Choroid plexus epithelial cell (primary cell): Measurements from ENCODE around the gene HIBADH.

Experiments
- DNase-seq: peaks from one replicate; pipeline ENCODE4 v3.0.0-alpha.2; 2010; ENCODE audit warnings: low read depth
- H3K4me3 ChIP-seq: 2 replicates; pipeline ENCODE4 v1.5.1; 2011; ENCODE audit warnings: low read depth, mild to moderate bottlenecking, control low read depth, low read length, moderate library complexity
- TF ChIP-seq, protein P1 (sequence below): conservative IDR thresholded peaks from 2 replicates; pipeline ENCODE4 v1.5.1; 2011; ENCODE audit warnings: low read depth, mild to moderate bottlenecking, control low read depth, inconsistent platforms, low read length, moderate library complexity

Gene HIBADH

DNA sequence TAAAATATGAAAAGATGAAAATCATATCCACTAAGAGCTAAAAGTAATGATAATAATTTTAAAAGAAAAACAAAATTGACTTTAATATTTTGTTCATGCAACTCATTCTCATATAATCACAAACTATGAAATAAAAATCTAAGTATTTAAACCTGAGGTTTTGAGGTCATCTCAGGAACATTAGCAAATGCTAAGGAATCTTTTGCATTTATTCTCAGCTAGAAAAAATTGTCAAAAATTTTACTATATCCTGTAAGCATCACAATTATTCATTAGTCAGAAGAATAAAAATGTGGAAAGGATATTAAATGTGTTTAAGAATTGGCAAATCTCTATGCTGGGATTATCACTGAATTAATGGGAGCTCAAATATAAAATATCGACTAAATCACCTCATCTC lies 40.5 kb upstream of the HIBADH start:
- DNase-seq = no peak
- H3K4me3 ChIP-seq = no peak overlapping the region
- TF ChIP-seq, protein P1, sequence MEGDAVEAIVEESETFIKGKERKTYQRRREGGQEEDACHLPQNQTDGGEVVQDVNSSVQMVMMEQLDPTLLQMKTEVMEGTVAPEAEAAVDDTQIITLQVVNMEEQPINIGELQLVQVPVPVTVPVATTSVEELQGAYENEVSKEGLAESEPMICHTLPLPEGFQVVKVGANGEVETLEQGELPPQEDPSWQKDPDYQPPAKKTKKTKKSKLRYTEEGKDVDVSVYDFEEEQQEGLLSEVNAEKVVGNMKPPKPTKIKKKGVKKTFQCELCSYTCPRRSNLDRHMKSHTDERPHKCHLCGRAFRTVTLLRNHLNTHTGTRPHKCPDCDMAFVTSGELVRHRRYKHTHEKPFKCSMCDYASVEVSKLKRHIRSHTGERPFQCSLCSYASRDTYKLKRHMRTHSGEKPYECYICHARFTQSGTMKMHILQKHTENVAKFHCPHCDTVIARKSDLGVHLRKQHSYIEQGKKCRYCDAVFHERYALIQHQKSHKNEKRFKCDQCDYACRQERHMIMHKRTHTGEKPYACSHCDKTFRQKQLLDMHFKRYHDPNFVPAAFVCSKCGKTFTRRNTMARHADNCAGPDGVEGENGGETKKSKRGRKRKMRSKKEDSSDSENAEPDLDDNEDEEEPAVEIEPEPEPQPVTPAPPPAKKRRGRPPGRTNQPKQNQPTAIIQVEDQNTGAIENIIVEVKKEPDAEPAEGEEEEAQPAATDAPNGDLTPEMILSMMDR = no peak

DNA sequence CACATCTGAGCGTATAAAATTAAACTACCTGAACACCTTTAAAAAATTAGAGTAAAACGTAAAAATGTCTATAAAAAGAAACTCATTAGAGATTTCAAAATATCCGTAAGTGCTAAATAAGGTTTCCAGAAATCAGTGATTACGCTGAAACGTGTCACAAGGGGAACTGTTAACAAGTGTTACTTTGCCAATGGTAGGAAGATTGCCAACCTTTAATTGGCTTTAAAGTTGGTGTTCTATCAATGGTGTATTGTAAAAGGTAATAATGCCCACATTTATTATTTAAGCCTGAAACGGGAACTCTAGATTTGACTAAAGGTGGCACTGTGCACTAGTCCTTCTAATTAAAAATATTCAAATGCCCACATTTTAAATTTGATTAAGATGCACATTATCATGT lies 37.8 kb upstream of the HIBADH start:
- H3K4me3 ChIP-seq = no peak overlapping the region
- no peak for DNase-seq
- TF ChIP-seq, protein P1 = no peak

DNA sequence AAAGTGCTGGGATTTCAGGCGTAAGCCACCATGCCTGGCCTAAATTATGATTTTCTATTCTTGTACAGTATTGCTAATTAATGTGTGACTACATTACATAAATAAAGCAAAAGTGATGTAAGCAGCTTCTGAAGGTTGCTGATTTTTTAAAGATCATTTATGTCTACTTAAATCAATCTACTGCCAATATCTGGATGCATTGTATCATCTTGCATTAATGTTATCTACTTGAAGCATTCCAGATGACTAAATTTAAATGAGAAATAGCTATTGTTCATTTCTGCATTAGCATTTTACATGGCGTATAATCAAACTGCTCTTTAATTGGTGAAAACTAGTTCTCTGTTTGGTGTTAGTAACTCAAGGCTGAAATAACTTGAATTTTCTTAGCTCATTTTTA lies 37.1 kb upstream of the HIBADH start:
- TF ChIP-seq, protein P1 = no peak
- H3K4me3 ChIP-seq = no peak overlapping the region
- no peak for DNase-seq

DNA sequence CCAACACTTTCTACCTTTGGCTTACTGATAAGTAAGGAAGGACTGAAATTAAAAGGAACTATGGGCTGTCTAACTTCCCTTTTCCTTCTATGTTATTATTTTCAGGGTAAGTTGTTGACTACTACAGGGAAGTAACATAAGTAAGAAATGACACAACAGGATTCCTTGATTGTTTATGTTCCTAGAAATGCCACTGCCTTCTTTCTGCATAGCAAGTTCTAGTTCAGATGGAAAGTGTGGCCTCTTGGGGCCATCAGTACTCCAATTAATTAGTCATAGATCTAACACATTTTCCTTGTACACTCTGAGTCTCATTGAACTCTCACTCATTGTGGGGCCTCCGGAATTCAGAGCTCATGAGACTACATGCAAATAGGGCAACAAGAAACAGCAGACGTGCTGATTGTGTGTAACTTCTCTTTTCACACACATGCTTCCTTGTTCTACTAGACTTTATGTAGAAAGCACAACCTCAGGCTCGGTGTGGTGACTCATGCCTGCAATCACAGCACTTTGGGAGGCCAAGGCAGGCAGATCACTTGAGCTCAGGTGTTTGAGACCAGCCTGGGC lies 35.3 kb upstream of the HIBADH start:
- DNase-seq = peak; percentile 44
- no peak overlapping the region for H3K4me3 ChIP-seq
- TF ChIP-seq, protein P1 = no peak

DNA sequence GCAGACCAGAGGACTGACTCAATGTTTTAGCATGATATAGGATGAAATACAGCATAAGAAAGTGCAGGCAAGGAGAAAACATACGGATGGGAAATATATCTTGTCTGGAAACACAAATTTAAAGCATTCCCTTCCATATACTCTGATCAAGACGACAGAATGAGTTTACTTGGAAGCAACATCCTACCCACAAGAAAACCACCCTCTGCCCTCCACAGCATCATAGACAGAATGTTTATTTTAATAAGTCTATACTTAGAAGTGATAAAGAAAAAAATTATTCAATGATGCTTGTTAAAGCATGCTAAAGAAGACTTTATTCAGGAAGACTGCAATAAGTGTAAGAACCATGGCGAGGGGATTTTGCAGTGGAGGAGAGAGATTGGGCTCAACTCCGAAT lies 32.4 kb upstream of the HIBADH start:
- DNase-seq = no peak
- TF ChIP-seq, protein P1 = no peak
- H3K4me3 ChIP-seq = no peak overlapping the region

DNA sequence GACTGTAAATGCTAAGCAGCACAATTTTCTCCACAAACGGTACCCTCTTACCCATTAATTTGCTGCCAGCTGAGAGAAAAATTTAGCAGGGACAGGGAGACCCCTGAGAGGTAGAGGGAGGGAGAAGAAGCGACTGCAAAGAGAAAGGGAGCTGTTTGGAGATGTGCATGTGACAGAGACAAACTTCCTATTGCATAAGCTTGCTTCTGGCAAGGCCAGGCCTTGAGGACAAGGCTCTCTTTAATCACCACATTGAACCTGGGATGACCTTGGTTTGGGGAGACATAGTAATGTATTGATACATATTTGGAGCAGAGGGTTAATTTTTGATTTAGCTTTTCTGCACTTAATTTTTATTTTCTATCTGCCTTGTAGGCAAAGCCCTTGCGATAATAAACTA lies 31.1 kb upstream of the HIBADH start:
- DNase-seq = peak; percentile 45
- H3K4me3 ChIP-seq = no peak overlapping the region
- TF ChIP-seq, protein P1 = no peak

DNA sequence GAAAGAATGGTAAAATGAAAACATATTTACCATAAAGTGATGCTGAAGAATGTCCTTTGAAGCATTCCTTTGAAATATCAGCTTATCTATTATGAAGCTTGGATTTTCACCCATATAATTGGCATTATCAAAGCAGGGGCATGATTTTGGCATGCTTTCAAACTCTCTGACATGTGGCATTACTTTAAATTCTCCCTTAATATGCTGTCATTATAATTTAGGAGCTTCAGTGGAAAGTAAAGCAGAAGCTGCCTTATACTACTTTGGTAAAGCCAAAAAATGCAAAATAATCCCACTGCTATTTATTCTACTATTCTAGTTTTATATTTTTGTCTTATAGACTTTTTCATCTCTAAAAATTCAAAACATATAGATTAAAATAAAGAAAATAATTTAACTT lies 28.0 kb upstream of the HIBADH start:
- no peak for DNase-seq
- TF ChIP-seq, protein P1 = no peak
- H3K4me3 ChIP-seq = no peak overlapping the region
